Measurements from ENCODE around the gene AIFM3. TPM values are rescaled to one million over a fixed set of nuclear protein-coding genes. Genes with fewer than 3 reads are reported as not detected.

Gene AIFM3
- total and polyA plus RNA-seq, 2 donors (not counting 3 experiments of a cell fraction or from before 2014, with no cell fraction given): 0.15 TPM; not detected in 1

GRCh38 chr22:20991252-20992055 is 24.4 kb downstream of the AIFM3 start:
- dilution Hi-C loops (cut with MboI; ENCODE audit: extremely low pct_ligation_motif_present, low sequenced_read_pairs) (no loop called here), intact Hi-C loops (cut with micrococcal nuclease) (no loop called here)
- Histone ChIP-seq H3K27ac (ENCODE audit: insufficient read depth, low read depth, low read length) (no peak overlapping the region), H3K27me3 (ENCODE audit: control insufficient read depth in 2 of 2, insufficient read depth in 2 of 2, low read length in 2 of 2) (no peaks in the 10 kb centered on the region), H3K4me2 (ENCODE audit: insufficient read depth, low read length) (no peak overlapping the region), H3K9ac (replicated peaks; ENCODE audit: extremely low read depth, insufficient read depth, low read length) (no peak overlapping the region), H3K9me3 (replicated peaks; ENCODE audit: control insufficient read depth, insufficient read depth, low read length) (no peaks in the 10 kb centered on the region), H2AFZ (ENCODE audit: low read depth, low read length) (no peak overlapping the region), H3K4me3 (replicated peaks in 1 of 3; ENCODE audit: insufficient read depth in 1 of 3, low read depth in 1 of 3, low read length in 3 of 3) (no peak overlapping the region), H3K4me1 (ENCODE audit: control insufficient read depth, extremely low read depth, insufficient read depth, low read length) (no peaks in the 10 kb centered on the region), H3K36me3 (ENCODE audit: control insufficient read depth in 2 of 2, extremely low read depth in 1 of 2, insufficient read depth in 2 of 2, low read length in 2 of 2) (peaks cover 3 to 38% of the 10 kb centered on the region in 2 experiments), H4K20me1 (replicated peaks; ENCODE audit: control insufficient read depth, extremely low read depth, insufficient read depth, low read length) (no peaks in the 10 kb centered on the region), H3K79me2 (ENCODE audit: control insufficient read depth, insufficient read depth, low read length) (no peaks in the 10 kb centered on the region), H3K9me1 (replicated peaks; ENCODE audit: control insufficient read depth, extremely low read depth, insufficient read depth, low read length) (no peaks in the 10 kb centered on the region)
- ChIA-PET POLR2A (no interaction called here), CTCF (interaction anchor here (0.6 to 1.8 kb wide), 3 partner anchors 10 to 188 kb away, joined by 3 to 7 read pairs (median 3); partner anchors contain the start of gene LZTR1)
- FAIRE-seq: no peak
- TF ChIP-seq MAX (IDR thresholded peaks at IDR 0.05; ENCODE audit: insufficient read depth, insufficient read length): no peak
- no peak for TF ChIP-seq JUN (IDR thresholded peaks at IDR 0.05; ENCODE audit: borderline replicate concordance, insufficient read depth, insufficient read length, low read depth)
- TF ChIP-seq GATA2 (IDR thresholded peaks at IDR 0.05; ENCODE audit: insufficient read depth, insufficient read length, low read depth, low read length): no peak
- no TSS peak for BruUV-seq (replicated peaks)
- DNase-seq (ENCODE audit: low read depth, low spot score): no peak

- H3K9me1 ChIP-seq (replicated peaks; ENCODE audit: control insufficient read depth, extremely low read depth, insufficient read depth, low read length): no peaks in the 10 kb centered on the region
- intact Hi-C loops (cut with micrococcal nuclease) (no loop called here), dilution Hi-C loops (cut with MboI; ENCODE audit: extremely low pct_ligation_motif_present, low sequenced_read_pairs) (no loop called here)
- H2AFZ ChIP-seq (ENCODE audit: low read depth, low read length): no peak overlapping the region
- H3K4me2 ChIP-seq (ENCODE audit: insufficient read depth, low read length): no peak overlapping the region
- H4K20me1 ChIP-seq (replicated peaks; ENCODE audit: control insufficient read depth, extremely low read depth, insufficient read depth, low read length): no peaks in the 10 kb centered on the region
- no peak overlapping the region for H3K27ac ChIP-seq (ENCODE audit: insufficient read depth, low read depth, low read length)
- H3K79me2 ChIP-seq (ENCODE audit: control insufficient read depth, insufficient read depth, low read length): no peaks in the 10 kb centered on the region
- DNase-seq (ENCODE audit: low read depth, low spot score) (no peak), FAIRE-seq (no peak)
- no TSS peak for BruUV-seq (replicated peaks)
- no peak overlapping the region for H3K9ac ChIP-seq (replicated peaks; ENCODE audit: extremely low read depth, insufficient read depth, low read length)
- CTCF ChIA-PET: interaction anchor here (1.1 to 1.8 kb wide), 2 partner anchors 10 to 188 kb away, joined by 3 to 7 read pairs; partner anchors contain the start of gene LZTR1
- POLR2A ChIA-PET: no interaction called here
- no peak overlapping the region for H3K4me3 ChIP-seq (replicated peaks in 1 of 3; ENCODE audit: insufficient read depth in 1 of 3, low read depth in 1 of 3, low read length in 3 of 3)
- H3K9me3 ChIP-seq (replicated peaks; ENCODE audit: control insufficient read depth, insufficient read depth, low read length): no peaks in the 10 kb centered on the region
- H3K36me3 ChIP-seq (ENCODE audit: control insufficient read depth in 2 of 2, extremely low read depth in 1 of 2, insufficient read depth in 2 of 2, low read length in 2 of 2): peaks cover 3 to 41% of the 10 kb centered on the region in 2 experiments
- H3K4me1 ChIP-seq (ENCODE audit: control insufficient read depth, extremely low read depth, insufficient read depth, low read length): no peaks in the 10 kb centered on the region
- H3K27me3 ChIP-seq (ENCODE audit: control insufficient read depth in 2 of 2, insufficient read depth in 2 of 2, low read length in 2 of 2): no peaks in the 10 kb centered on the region
- TF ChIP-seq FOS (IDR thresholded peaks at IDR 0.05; ENCODE audit: borderline replicate concordance, insufficient read depth, low read length) (no peak), POLR2AphosphoS5 (IDR thresholded peaks at IDR 0.05; ENCODE audit: insufficient read depth, low read depth, low read length) (no peak), MYC (IDR thresholded peaks at IDR 0.05; ENCODE audit: low read depth, low read length) (no peak), MAX (IDR thresholded peaks at IDR 0.05; ENCODE audit: insufficient read depth, insufficient read length) (no peak), POLR2A (IDR thresholded peaks at IDR 0.05; ENCODE audit: low read depth, low read length) (no peak), GATA2 (IDR thresholded peaks at IDR 0.05; ENCODE audit: insufficient read depth, insufficient read length, low read depth, low read length) (no peak)
Observed at GRCh38 chr22:20992056-20992442, 25.0 kb downstream of the AIFM3 start.

Data from endothelial cell of umbilical vein (primary cell).